ENCODE results near the gene TMEM51. TPM values are rescaled to one million over a fixed set of nuclear protein-coding genes. Genes with fewer than 3 reads are reported as not detected.
"Not testable (repeated sequence)": the region's sequence is repeated elsewhere in the genome, so short reads cannot be mapped to it uniquely, and the experiment has no call there.

TMEM51 gene
- total RNA-seq, 1 experiment from 2014 or later = 24.7 TPM

GRCh38 chr1:15174615-15174983, 21.1 kb downstream of the TMEM51 start:
- ChIA-PET POLR2A (no interaction called here), CTCF (interaction anchor here (1.5 kb wide), 1 partner anchor 15 kb away, joined by 8 read pairs; no protein-coding TSS in a partner anchor)
- intact Hi-C loops (cut with micrococcal nuclease; ENCODE audit: unreplicated experiment) = loop anchor here (1.0 to 2.0 kb wide), 2 partner anchors 16 to 22 kb away; partner anchors contain the start of gene TMEM51
- Histone ChIP-seq H3K4me1 (peaks cover 45% of the 10 kb centered on the region), H3K4me3 (ENCODE audit: low read depth, low read length) (no peak overlapping the region), H3K9me3 (no peaks in the 10 kb centered on the region), H3K36me3 (ENCODE audit: control insufficient read depth, insufficient read depth, low read length) (no peaks in the 10 kb centered on the region), H3K27me3 (replicated peaks; ENCODE audit: control insufficient read depth, insufficient read depth, low read length) (no peaks in the 10 kb centered on the region)
- no peaks in the 10 kb centered on the region for H3K27me3 Mint-ChIP-seq (ENCODE audit: insufficient read depth, unreplicated experiment)
- H3K36me3 Mint-ChIP-seq (ENCODE audit: insufficient read depth, unreplicated experiment) = peaks cover 17% of the 10 kb centered on the region
- no TSS peak for BruUV-seq (replicated peaks)
- no peak for TF ChIP-seq CTCF (IDR thresholded peaks at IDR 0.05; ENCODE audit: insufficient read depth in 1 of 2, low read depth in 1 of 2, low read length in 1 of 2, severe bottlenecking in 1 of 2, unreplicated experiment in 1 of 2)
- H3K4me1 Mint-ChIP-seq (ENCODE audit: low read depth, unreplicated experiment) = peaks cover 39% of the 10 kb centered on the region
- H3K27ac Mint-ChIP-seq (ENCODE audit: unreplicated experiment) = no peak overlapping the region
- no peak for DNase-seq
- H3K4me3 Mint-ChIP-seq (ENCODE audit: unreplicated experiment) = no peak overlapping the region
- no peaks in the 10 kb centered on the region for H3K9me3 Mint-ChIP-seq (ENCODE audit: unreplicated experiment)

GRCh38 chr1:15175324-15176094, 22.0 kb downstream of the TMEM51 start:
- BruUV-seq (replicated peaks) = not testable (repeated sequence)

GRCh38 chr1:15176120-15176519, 22.6 kb downstream of the TMEM51 start:
- Mint-ChIP-seq H3K4me1 (ENCODE audit: low read depth, unreplicated experiment) (peaks cover 39% of the 10 kb centered on the region), H3K36me3 (ENCODE audit: insufficient read depth, unreplicated experiment) (peaks cover 17% of the 10 kb centered on the region), H3K27me3 (ENCODE audit: insufficient read depth, unreplicated experiment) (no peaks in the 10 kb centered on the region), H3K4me3 (ENCODE audit: unreplicated experiment) (no peak overlapping the region), H3K9me3 (ENCODE audit: unreplicated experiment) (no peaks in the 10 kb centered on the region), H3K27ac (ENCODE audit: unreplicated experiment) (peak overlapping the region; percentile 14)
- CTCF ChIA-PET = no interaction called here
- Histone ChIP-seq H3K36me3 (ENCODE audit: control insufficient read depth, insufficient read depth, low read length) (no peaks in the 10 kb centered on the region), H3K9me3 (no peaks in the 10 kb centered on the region), H3K27me3 (replicated peaks; ENCODE audit: control insufficient read depth, insufficient read depth, low read length) (no peaks in the 10 kb centered on the region), H3K4me3 (ENCODE audit: low read depth, low read length) (no peak overlapping the region), H3K4me1 (peaks cover 45% of the 10 kb centered on the region)
- intact Hi-C loops (cut with micrococcal nuclease; ENCODE audit: unreplicated experiment) = no loop called here
- no TSS peak for BruUV-seq (replicated peaks)
- POLR2A ChIA-PET = no interaction called here
- no peak for TF ChIP-seq CTCF (IDR thresholded peaks at IDR 0.05; ENCODE audit: insufficient read depth in 1 of 2, low read depth in 1 of 2, low read length in 1 of 2, severe bottlenecking in 1 of 2, unreplicated experiment in 1 of 2)
- no peak for DNase-seq

More at GRCh38 chr1:15175324-15176094, 22.0 kb downstream of the TMEM51 start:
- H3K4me3 ChIP-seq (ENCODE audit: low read depth, low read length); CTCF ChIA-PET; H3K9me3 Mint-ChIP-seq (ENCODE audit: unreplicated experiment); DNase-seq; H3K36me3 ChIP-seq (ENCODE audit: control insufficient read depth, insufficient read depth, low read length); H3K27me3 ChIP-seq (replicated peaks; ENCODE audit: control insufficient read depth, insufficient read depth, low read length); POLR2A ChIA-PET; H3K4me3 Mint-ChIP-seq (ENCODE audit: unreplicated experiment); H3K27me3 Mint-ChIP-seq (ENCODE audit: insufficient read depth, unreplicated experiment); H3K9me3 ChIP-seq: not testable (repeated sequence)
- peak overlapping the region; percentile 14 for H3K27ac Mint-ChIP-seq (ENCODE audit: unreplicated experiment)
- peaks cover 39% of the 10 kb centered on the region for H3K4me1 Mint-ChIP-seq (ENCODE audit: low read depth, unreplicated experiment)
- intact Hi-C loops (cut with micrococcal nuclease; ENCODE audit: unreplicated experiment) = loop anchor here (2.0 kb wide), 1 partner anchor 23 kb away; the partner anchor contains the start of gene TMEM51
- H3K4me1 ChIP-seq = peaks cover 45% of the 10 kb centered on the region
- peaks cover 17% of the 10 kb centered on the region for H3K36me3 Mint-ChIP-seq (ENCODE audit: insufficient read depth, unreplicated experiment)
